Posterior vena cava (tissue), 2 donors: ENCODE results near the gene RGS14. TPM values are rescaled to one million over a fixed set of nuclear protein-coding genes. Genes with fewer than 3 reads are reported as not detected.
"Not testable (repeated sequence)": the region's sequence is repeated elsewhere in the genome, so short reads cannot be mapped to it uniquely, and the experiment has no call there.

Experiments
- DNase-seq: peaks from one replicate; pipeline ENCODE4 v3.0.0-alpha.2; 2020; ENCODE audit warnings: low spot score
- intact Hi-C, 2 donors: fragments of 100-400 bp; cut with DNase I; formaldehyde crosslinking; loops; one replicate each; pipeline versions ENCODE4 v1.14.1 to v1.14.2; 2022 to 2023
- total RNA-seq, 2 donors: library from RNA; stranded (reverse); fragmentation: NEBNext Ultra II Directional; extraction: Animal tissue kit (Norgen Biotek cat#: 25700); gene quantifications; one replicate each; pipeline ENCODE4 v1.2.1, GENCODE V29; 2021
- donor health status: DM: yes; HTN: yes; CAD: no.
- donor health status: DM: yes; HTN: yes; CAD: no.

The RGS14 gene
- total RNA-seq, 2 donors from 2014 or later, result 11.3 to 13.4 TPM

GRCh38 chr5:177359860-177360259 is 2.1 kb downstream of the RGS14 start:
- intact Hi-C loops, result no loop called here
- no peak for DNase-seq

GRCh38 chr5:177360740-177361139 is 3.0 kb downstream of the RGS14 start:
- DNase-seq, intact Hi-C loops: not testable (repeated sequence)

GRCh38 chr5:177361418-177362291 is 3.9 kb downstream of the RGS14 start:
- no peak for DNase-seq

GRCh38 chr5:177362292-177362609 is 4.5 kb downstream of the RGS14 start:
- intact Hi-C loops, result no loop called here
- no peak for DNase-seq

More at GRCh38 chr5:177361418-177362291, 3.9 kb downstream of the RGS14 start:
- intact Hi-C loops, result no loop called here

GRCh38 chr5:177362610-177363507 is 5.1 kb downstream of the RGS14 start:
- intact Hi-C loops, result no loop called here
- DNase-seq, result no peak

GRCh38 chr5:177363565-177363964 is 5.8 kb downstream of the RGS14 start:
- no peak for DNase-seq
- intact Hi-C loops, result no loop called here

GRCh38 chr5:177364159-177364962 is 6.6 kb downstream of the RGS14 start:
- intact Hi-C loops, result no loop called here
- DNase-seq, result no peak

GRCh38 chr5:177365845-177366527 is 8.3 kb downstream of the RGS14 start:
- DNase-seq, result no peak
- intact Hi-C loops, result no loop called here

GRCh38 chr5:177366528-177367322 is 9.0 kb downstream of the RGS14 start:
- DNase-seq, result peak; percentile 96
- intact Hi-C loops, result no loop called here

- intact Hi-C loops, result no loop called here
These were observed 9.7 kb downstream of the RGS14 start for GRCh38 chr5:177367323-177367848.

GRCh38 chr5:177367981-177368868 is 10.5 kb downstream of the RGS14 start:
- intact Hi-C loops, result no loop called here

More at GRCh38 chr5:177367323-177367848, 9.7 kb downstream of the RGS14 start:
- DNase-seq, result no peak

GRCh38 chr5:177368869-177369644 is 11.3 kb downstream of the RGS14 start:
- intact Hi-C loops, result no loop called here

More at GRCh38 chr5:177367981-177368868, 10.5 kb downstream of the RGS14 start:
- no peak for DNase-seq

GRCh38 chr5:177369645-177370440 is 12.1 kb downstream of the RGS14 start:
- DNase-seq, result no peak
- intact Hi-C loops, result no loop called here

More at GRCh38 chr5:177368869-177369644, 11.3 kb downstream of the RGS14 start:
- no peak for DNase-seq

- intact Hi-C loops, result no loop called here
- peak; percentile 96 for DNase-seq
These were observed 12.9 kb downstream of the RGS14 start for GRCh38 chr5:177370488-177371119.
